ENCODE results near the gene CNST. TPM values are rescaled to one million over a fixed set of nuclear protein-coding genes. Genes with fewer than 3 reads are reported as not detected.
A peak's percentile ranks its signal among the peaks of the same experiment; 100 is the strongest.
"Not testable (repeated sequence)": the region's sequence is repeated elsewhere in the genome, so short reads cannot be mapped to it uniquely, and the experiment has no call there.

Gene CNST
- total RNA-seq, 1 donor from 2014 or later, result 14.6 TPM

DNA sequence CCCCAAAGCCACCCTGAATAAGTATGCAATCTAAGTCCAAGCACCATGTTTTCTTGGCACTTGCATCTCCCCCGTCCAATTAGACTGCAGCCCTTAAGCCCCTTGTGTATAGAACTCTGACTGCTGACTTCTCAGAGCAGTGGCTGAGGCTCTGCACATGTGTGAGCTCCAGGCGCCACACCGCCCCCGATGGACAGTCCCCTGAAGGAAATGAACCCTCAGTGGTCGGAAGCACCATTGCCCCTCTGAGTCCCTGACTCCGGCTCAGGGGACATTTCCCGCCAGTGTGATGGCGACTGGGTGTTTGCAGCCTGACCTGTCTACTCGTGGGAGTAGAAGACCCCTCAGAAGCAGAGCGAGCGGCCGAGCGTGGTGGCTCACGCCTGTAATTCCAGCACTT lies 120.7 kb downstream of the CNST start:
- Mint-ChIP-seq H3K4me1 (ENCODE audit: unreplicated experiment) (no peaks in the 10 kb centered on the region), H3K27me3 (ENCODE audit: unreplicated experiment) (peaks cover 10% of the 10 kb centered on the region), H3K4me3 (ENCODE audit: unreplicated experiment) (no peak overlapping the region), H3K36me3 (ENCODE audit: low read depth, unreplicated experiment) (no peaks in the 10 kb centered on the region), H3K9me3 (ENCODE audit: unreplicated experiment) (peaks cover 2% of the 10 kb centered on the region), H3K27ac (ENCODE audit: unreplicated experiment) (no peak overlapping the region)
- DNase-seq (ENCODE audit: low spot score), result peak; percentile 18
- TF ChIP-seq, protein P1, sequence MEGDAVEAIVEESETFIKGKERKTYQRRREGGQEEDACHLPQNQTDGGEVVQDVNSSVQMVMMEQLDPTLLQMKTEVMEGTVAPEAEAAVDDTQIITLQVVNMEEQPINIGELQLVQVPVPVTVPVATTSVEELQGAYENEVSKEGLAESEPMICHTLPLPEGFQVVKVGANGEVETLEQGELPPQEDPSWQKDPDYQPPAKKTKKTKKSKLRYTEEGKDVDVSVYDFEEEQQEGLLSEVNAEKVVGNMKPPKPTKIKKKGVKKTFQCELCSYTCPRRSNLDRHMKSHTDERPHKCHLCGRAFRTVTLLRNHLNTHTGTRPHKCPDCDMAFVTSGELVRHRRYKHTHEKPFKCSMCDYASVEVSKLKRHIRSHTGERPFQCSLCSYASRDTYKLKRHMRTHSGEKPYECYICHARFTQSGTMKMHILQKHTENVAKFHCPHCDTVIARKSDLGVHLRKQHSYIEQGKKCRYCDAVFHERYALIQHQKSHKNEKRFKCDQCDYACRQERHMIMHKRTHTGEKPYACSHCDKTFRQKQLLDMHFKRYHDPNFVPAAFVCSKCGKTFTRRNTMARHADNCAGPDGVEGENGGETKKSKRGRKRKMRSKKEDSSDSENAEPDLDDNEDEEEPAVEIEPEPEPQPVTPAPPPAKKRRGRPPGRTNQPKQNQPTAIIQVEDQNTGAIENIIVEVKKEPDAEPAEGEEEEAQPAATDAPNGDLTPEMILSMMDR (IDR thresholded peaks at IDR 0.05; ENCODE audit: unreplicated experiment), result no peak

DNA sequence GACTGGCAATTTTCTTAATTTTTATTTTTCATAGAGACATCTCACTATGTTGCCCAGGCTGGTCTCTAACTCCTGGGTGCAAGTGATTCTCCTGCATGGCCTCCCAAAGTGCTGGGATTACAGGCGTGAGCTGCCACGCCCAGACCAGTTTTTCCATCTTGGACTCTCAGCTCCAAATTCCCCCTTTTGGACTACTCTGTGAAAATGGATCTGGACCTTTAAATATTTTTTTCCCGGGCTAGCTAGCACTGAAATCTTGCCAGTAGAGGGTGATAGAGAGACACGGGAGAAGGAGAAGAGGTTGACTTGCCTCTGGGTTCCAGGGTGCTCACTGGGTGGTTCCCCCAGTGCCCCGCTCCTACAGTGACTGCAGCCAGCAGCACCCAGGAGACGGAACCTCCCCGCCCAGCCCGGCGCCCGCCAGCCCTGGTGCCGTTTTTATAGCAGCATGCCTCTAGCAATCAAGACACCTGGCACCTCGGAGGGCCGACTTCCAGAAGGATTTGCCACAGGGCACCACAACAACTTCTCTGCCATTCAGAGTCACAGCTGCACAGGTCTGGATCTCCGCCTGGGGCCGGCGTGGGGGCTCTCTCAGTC lies 123.3 kb downstream of the CNST start:
- Mint-ChIP-seq H3K27me3 (ENCODE audit: unreplicated experiment) (peaks cover 6% of the 10 kb centered on the region), H3K36me3 (ENCODE audit: low read depth, unreplicated experiment) (peaks cover 1% of the 10 kb centered on the region), H3K9me3 (ENCODE audit: unreplicated experiment) (peaks cover 11% of the 10 kb centered on the region), H3K4me3 (ENCODE audit: unreplicated experiment) (no peak overlapping the region), H3K27ac (ENCODE audit: unreplicated experiment) (no peak overlapping the region), H3K4me1 (ENCODE audit: unreplicated experiment) (no peaks in the 10 kb centered on the region)
- DNase-seq (ENCODE audit: low spot score), result peak; percentile 50
- TF ChIP-seq, protein P1 (IDR thresholded peaks at IDR 0.05; ENCODE audit: unreplicated experiment), result peak; percentile 54

DNA sequence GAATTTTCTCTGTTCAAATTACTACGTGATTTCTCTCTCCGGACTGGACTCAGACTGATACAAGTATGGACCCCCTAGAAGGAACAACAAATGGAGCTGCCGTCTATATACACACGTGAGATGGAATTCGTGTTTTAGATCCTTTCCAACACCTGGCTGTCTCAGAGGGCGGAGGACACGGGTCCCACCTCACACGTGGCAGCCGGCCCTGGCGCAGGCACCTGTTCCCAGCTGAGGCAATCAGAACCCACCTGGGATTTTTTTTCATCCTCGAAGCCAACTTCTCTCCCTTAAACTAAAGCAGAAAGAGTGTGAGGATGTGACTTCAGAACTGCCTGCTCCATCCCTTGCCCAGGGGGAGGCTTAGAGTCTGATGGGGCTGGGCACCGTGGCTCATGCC lies 123.8 kb downstream of the CNST start:
- Mint-ChIP-seq H3K4me3 (ENCODE audit: unreplicated experiment) (no peak overlapping the region), H3K27me3 (ENCODE audit: unreplicated experiment) (peaks cover 6% of the 10 kb centered on the region), H3K27ac (ENCODE audit: unreplicated experiment) (no peak overlapping the region), H3K36me3 (ENCODE audit: low read depth, unreplicated experiment) (peaks cover 5% of the 10 kb centered on the region), H3K4me1 (ENCODE audit: unreplicated experiment) (no peaks in the 10 kb centered on the region), H3K9me3 (ENCODE audit: unreplicated experiment) (peaks cover 11% of the 10 kb centered on the region)
- TF ChIP-seq, protein P1 (IDR thresholded peaks at IDR 0.05; ENCODE audit: unreplicated experiment), result no peak
- no peak for DNase-seq (ENCODE audit: low spot score)

DNA sequence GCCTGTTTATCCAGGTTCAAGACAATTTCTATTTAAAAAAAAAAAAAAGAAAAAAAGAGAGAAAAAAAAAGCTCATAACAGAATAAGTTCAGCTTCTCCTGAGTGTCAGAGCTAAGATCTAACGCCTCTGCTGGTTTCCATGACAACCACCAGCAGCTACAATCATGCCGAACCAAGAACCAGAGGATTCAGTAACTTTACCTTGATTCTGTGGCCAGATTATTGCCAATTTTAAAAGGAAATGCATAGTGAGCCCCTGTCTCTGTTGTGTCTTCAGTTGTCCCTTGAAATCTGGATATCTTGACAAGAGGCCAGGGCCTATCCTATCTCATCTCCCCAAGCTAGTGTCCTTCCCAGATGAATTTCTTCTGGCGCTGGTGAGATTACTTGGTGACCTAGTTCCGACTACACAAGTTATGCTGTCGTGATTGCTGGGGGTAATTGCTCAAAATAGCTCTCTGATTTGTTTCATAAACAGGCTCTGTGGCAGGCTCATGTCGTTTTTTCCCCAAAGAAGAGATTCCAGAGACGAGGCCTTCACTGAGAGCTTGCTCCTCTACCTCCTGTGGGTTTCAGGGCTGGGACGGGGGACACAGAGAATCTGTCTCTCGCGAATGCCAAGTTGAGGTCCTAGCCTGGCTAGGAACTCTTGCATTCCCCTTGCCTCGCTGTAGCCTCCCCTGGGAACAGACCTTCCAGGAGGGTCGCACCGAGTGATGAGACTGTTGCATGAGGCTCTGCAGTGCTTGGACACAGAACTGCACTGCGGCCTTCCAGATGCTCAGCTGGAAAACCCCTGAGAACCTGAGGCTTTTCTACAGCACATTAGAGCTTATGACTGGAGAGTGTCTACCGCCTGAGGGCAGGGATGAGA lies 125.6 kb downstream of the CNST start:
- TF ChIP-seq, protein P1 (IDR thresholded peaks at IDR 0.05; ENCODE audit: unreplicated experiment), result no peak
- Mint-ChIP-seq H3K27ac (ENCODE audit: unreplicated experiment) (peak overlapping the region; percentile 67), H3K36me3 (ENCODE audit: low read depth, unreplicated experiment) (peaks cover 5% of the 10 kb centered on the region), H3K4me3 (ENCODE audit: unreplicated experiment) (no peak overlapping the region), H3K9me3 (ENCODE audit: unreplicated experiment) (peaks cover 11% of the 10 kb centered on the region), H3K4me1 (ENCODE audit: unreplicated experiment) (peaks cover 7% of the 10 kb centered on the region), H3K27me3 (ENCODE audit: unreplicated experiment) (peaks cover 8% of the 10 kb centered on the region)
- no peak for DNase-seq (ENCODE audit: low spot score)

DNA sequence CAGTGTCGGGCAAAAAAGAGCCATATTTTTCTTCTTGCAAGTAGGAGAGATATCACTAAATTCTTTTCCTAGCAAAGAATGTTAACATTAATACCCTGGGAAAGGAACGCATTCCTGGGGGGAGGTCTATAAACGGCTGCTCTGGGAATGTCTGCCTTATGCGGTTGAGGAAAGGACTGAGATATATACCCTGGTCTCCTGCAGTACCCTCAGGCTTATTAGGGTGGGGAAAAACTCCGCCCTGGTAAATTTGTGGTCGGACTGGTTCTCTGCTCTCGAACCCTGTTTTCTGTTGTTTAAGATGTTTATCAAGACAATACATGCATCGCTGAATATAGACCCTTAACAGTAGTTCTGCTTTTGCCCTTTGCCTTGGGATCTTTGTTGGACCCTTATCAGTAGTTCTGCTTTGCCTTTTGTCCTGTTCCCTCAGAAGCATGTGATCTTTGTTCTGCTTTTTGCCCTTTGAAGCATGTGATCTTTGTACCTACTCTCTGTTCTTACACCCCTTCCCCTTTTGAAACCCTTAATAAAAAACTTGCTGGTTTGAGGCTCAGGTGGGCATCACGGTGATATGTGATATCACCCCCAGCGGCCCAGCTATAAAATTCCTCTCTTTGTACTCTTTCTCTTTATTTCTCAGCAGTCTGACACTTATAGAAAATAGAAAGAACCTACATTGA lies 128.1 kb downstream of the CNST start:
- H3K4me1 Mint-ChIP-seq (ENCODE audit: unreplicated experiment), result not testable (repeated sequence)

More for the DNA sequence above, 128.1 kb downstream of the CNST start:
- H3K27ac Mint-ChIP-seq (ENCODE audit: unreplicated experiment); DNase-seq (ENCODE audit: low spot score); H3K36me3 Mint-ChIP-seq (ENCODE audit: low read depth, unreplicated experiment); H3K27me3 Mint-ChIP-seq (ENCODE audit: unreplicated experiment): not testable (repeated sequence)
- Mint-ChIP-seq H3K9me3 (ENCODE audit: unreplicated experiment) (peaks cover 11% of the 10 kb centered on the region), H3K4me3 (ENCODE audit: unreplicated experiment) (peak overlapping the region; percentile 47)
